ENCODE data around the gene SLC38A6. TPM values are rescaled to one million over a fixed set of nuclear protein-coding genes. Genes with fewer than 3 reads are reported as not detected.

Gene SLC38A6
- total and polyA plus RNA-seq, 2 experiments from 2014 or later, result 11.9 to 23.2 TPM

DNA sequence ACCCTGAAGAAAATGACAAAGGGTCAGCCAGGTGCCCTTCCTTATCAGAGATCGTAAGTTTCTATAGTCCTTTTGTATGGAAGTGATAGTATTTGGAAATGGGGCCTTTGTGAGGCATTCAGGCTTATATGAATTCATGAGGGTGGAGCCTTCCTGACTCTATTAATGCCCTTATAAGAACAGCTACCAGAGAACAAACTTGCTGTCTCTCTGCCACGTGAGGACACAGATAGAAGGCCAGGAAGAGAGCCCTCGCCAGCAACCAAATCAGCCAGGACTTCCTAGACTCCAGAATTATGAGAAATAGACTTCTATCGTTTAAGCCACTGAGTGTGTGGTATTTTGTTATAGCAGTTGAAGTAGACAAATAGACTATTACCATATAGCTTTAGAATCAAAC is 36.8 kb upstream of the SLC38A6 start:
- no peaks in the 10 kb centered on the region; the same call in 1 of the 2 replicates for H3K79me2 ChIP-seq (replicated peaks; ENCODE audit: insufficient read depth)
- no peak for DNase-seq (ENCODE audit: low spot score)
- Mint-ChIP-seq H3K4me1 (peaks cover 23% of the 10 kb centered on the region; the same call in 2 of the 3 replicates), H3K4me3 (no peak overlapping the region), H3K36me3 (ENCODE audit: low read depth) (no peaks in the 10 kb centered on the region), H3K27me3 (ENCODE audit: insufficient read depth, low read depth, poor library complexity) (no peaks in the 10 kb centered on the region), H3K27ac (no peak overlapping the region), H3K9me3 (no peaks in the 10 kb centered on the region)
- peaks cover under 1% of the 10 kb centered on the region; the same call in 1 of the 2 replicates for H4K20me1 ChIP-seq (replicated peaks; ENCODE audit: insufficient read depth)
- no peaks in the 10 kb centered on the region for H3K9me2 ChIP-seq (ENCODE audit: insufficient read depth)
- no peak overlapping the region for H3K4me3 ChIP-seq
- no peak overlapping the region for H3K4me2 ChIP-seq
- no peaks in the 10 kb centered on the region for H3F3A ChIP-seq (replicated peaks; ENCODE audit: low read depth)
- no peaks in the 10 kb centered on the region for H3K36me3 ChIP-seq (ENCODE audit: insufficient read depth)
- no peaks in the 10 kb centered on the region for H3K27me3 ChIP-seq (ENCODE audit: insufficient read depth)
- no peak for TF ChIP-seq ZNF114 (CRISPR knock-in tag; IDR thresholded peaks at IDR 0.05)
- no peak for TF ChIP-seq EZH2 (IDR thresholded peaks at IDR 0.05; ENCODE audit: low read depth, unreplicated experiment)
- TF ChIP-seq EZH2phosphoT487 (IDR thresholded peaks at IDR 0.05; ENCODE audit: unreplicated experiment), result no peak
- no peak for TF ChIP-seq CREB1 (CRISPR knock-in tag; IDR thresholded peaks at IDR 0.05; ENCODE audit: low read depth)
- TF ChIP-seq ETS1 (IDR thresholded peaks at IDR 0.05), result no peak
- TF ChIP-seq NANOG (IDR thresholded peaks at IDR 0.05; ENCODE audit: borderline replicate concordance), result no peak
- TF ChIP-seq, protein P1, sequence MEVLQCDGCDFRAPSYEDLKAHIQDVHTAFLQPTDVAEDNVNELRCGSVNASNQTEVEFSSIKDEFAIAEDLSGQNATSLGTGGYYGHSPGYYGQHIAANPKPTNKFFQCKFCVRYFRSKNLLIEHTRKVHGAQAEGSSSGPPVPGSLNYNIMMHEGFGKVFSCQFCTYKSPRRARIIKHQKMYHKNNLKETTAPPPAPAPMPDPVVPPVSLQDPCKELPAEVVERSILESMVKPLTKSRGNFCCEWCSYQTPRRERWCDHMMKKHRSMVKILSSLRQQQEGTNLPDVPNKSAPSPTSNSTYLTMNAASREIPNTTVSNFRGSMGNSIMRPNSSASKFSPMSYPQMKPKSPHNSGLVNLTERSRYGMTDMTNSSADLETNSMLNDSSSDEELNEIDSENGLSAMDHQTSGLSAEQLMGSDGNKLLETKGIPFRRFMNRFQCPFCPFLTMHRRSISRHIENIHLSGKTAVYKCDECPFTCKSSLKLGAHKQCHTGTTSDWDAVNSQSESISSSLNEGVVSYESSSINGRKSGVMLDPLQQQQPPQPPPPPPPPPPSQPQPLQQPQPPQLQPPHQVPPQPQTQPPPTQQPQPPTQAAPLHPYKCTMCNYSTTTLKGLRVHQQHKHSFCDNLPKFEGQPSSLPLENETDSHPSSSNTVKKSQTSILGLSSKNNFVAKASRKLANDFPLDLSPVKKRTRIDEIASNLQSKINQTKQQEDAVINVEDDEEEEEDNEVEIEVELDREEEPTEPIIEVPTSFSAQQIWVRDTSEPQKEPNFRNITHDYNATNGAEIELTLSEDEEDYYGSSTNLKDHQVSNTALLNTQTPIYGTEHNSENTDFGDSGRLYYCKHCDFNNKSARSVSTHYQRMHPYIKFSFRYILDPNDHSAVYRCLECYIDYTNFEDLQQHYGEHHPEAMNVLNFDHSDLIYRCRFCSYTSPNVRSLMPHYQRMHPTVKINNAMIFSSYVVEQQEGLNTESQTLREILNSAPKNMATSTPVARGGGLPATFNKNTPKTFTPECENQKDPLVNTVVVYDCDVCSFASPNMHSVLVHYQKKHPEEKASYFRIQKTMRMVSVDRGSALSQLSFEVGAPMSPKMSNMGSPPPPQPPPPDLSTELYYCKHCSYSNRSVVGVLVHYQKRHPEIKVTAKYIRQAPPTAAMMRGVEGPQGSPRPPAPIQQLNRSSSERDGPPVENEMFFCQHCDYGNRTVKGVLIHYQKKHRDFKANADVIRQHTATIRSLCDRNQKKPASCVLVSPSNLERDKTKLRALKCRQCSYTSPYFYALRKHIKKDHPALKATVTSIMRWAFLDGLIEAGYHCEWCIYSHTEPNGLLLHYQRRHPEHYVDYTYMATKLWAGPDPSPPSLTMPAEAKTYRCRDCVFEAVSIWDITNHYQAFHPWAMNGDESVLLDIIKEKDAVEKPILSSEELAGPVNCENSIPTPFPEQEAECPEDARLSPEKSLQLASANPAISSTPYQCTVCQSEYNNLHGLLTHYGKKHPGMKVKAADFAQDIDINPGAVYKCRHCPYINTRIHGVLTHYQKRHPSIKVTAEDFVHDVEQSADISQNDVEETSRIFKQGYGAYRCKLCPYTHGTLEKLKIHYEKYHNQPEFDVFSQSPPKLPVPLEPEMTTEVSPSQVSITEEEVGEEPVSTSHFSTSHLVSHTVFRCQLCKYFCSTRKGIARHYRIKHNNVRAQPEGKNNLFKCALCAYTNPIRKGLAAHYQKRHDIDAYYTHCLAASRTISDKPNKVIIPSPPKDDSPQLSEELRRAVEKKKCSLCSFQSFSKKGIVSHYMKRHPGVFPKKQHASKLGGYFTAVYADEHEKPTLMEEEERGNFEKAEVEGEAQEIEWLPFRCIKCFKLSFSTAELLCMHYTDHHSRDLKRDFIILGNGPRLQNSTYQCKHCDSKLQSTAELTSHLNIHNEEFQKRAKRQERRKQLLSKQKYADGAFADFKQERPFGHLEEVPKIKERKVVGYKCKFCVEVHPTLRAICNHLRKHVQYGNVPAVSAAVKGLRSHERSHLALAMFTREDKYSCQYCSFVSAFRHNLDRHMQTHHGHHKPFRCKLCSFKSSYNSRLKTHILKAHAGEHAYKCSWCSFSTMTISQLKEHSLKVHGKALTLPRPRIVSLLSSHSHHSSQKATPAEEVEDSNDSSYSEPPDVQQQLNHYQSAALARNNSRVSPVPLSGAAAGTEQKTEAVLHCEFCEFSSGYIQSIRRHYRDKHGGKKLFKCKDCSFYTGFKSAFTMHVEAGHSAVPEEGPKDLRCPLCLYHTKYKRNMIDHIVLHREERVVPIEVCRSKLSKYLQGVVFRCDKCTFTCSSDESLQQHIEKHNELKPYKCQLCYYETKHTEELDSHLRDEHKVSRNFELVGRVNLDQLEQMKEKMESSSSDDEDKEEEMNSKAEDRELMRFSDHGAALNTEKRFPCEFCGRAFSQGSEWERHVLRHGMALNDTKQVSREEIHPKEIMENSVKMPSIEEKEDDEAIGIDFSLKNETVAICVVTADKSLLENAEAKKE (CRISPR knock-in tag; IDR thresholded peaks at IDR 0.05), result no peak
- no peak for TF ChIP-seq POLR2AphosphoS5 (IDR thresholded peaks at IDR 0.05; ENCODE audit: low read depth)
- TF ChIP-seq, protein P2, sequence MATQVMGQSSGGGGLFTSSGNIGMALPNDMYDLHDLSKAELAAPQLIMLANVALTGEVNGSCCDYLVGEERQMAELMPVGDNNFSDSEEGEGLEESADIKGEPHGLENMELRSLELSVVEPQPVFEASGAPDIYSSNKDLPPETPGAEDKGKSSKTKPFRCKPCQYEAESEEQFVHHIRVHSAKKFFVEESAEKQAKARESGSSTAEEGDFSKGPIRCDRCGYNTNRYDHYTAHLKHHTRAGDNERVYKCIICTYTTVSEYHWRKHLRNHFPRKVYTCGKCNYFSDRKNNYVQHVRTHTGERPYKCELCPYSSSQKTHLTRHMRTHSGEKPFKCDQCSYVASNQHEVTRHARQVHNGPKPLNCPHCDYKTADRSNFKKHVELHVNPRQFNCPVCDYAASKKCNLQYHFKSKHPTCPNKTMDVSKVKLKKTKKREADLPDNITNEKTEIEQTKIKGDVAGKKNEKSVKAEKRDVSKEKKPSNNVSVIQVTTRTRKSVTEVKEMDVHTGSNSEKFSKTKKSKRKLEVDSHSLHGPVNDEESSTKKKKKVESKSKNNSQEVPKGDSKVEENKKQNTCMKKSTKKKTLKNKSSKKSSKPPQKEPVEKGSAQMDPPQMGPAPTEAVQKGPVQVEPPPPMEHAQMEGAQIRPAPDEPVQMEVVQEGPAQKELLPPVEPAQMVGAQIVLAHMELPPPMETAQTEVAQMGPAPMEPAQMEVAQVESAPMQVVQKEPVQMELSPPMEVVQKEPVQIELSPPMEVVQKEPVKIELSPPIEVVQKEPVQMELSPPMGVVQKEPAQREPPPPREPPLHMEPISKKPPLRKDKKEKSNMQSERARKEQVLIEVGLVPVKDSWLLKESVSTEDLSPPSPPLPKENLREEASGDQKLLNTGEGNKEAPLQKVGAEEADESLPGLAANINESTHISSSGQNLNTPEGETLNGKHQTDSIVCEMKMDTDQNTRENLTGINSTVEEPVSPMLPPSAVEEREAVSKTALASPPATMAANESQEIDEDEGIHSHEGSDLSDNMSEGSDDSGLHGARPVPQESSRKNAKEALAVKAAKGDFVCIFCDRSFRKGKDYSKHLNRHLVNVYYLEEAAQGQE (IDR thresholded peaks at IDR 0.05; ENCODE audit: unreplicated experiment), result no peak
- no peak for TF ChIP-seq STAT1 (IDR thresholded peaks at IDR 0.05; ENCODE audit: unreplicated experiment)
- TF ChIP-seq JUNB (IDR thresholded peaks at IDR 0.05; ENCODE audit: unreplicated experiment), result no peak
- TF ChIP-seq, protein P3, sequence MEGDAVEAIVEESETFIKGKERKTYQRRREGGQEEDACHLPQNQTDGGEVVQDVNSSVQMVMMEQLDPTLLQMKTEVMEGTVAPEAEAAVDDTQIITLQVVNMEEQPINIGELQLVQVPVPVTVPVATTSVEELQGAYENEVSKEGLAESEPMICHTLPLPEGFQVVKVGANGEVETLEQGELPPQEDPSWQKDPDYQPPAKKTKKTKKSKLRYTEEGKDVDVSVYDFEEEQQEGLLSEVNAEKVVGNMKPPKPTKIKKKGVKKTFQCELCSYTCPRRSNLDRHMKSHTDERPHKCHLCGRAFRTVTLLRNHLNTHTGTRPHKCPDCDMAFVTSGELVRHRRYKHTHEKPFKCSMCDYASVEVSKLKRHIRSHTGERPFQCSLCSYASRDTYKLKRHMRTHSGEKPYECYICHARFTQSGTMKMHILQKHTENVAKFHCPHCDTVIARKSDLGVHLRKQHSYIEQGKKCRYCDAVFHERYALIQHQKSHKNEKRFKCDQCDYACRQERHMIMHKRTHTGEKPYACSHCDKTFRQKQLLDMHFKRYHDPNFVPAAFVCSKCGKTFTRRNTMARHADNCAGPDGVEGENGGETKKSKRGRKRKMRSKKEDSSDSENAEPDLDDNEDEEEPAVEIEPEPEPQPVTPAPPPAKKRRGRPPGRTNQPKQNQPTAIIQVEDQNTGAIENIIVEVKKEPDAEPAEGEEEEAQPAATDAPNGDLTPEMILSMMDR (conservative IDR thresholded peaks at IDR 0.05; ENCODE audit: low read depth in 2 of 2), result no peak
- no peak for TF ChIP-seq ZNF331 (CRISPR knock-in tag; IDR thresholded peaks at IDR 0.05; ENCODE audit: low read depth)
- no peak overlapping the region for H3K27ac ChIP-seq (ENCODE audit: low read depth)
- no peak overlapping the region for H2AFZ ChIP-seq
- no peak for ATAC-seq
- peaks cover 7% of the 10 kb centered on the region; the same call in 1 of the 2 replicates for H3K4me1 ChIP-seq (ENCODE audit: insufficient read depth)
